Inflammatory macrophage (primary cell): ENCODE results near the gene NRG3.

Experiments used
- DNase-seq, 2 donors: peaks; one replicate each; pipeline ENCODE4 v3.0.0-alpha.2; 2020 to 2022

Gene NRG3

GRCh38 chr10:82396886-82397285 lies 521.9 kb downstream of the NRG3 start:
- no peak for DNase-seq

- no peak for DNase-seq
Measured at GRCh38 chr10:82397854-82398253, 522.9 kb downstream of the NRG3 start.

- no peak for DNase-seq
Measured at GRCh38 chr10:82399850-82400249, 524.9 kb downstream of the NRG3 start.

GRCh38 chr10:82400841-82401240 lies 525.8 kb downstream of the NRG3 start:
- DNase-seq = no peak

GRCh38 chr10:82402906-82403401 lies 528.0 kb downstream of the NRG3 start:
- no peak for DNase-seq

- no peak for DNase-seq
Measured at GRCh38 chr10:82409671-82410070, 534.7 kb downstream of the NRG3 start.

- DNase-seq = no peak
Measured at GRCh38 chr10:82411416-82411815, 536.4 kb downstream of the NRG3 start.

GRCh38 chr10:82420001-82420400 lies 545.0 kb downstream of the NRG3 start:
- no peak for DNase-seq

GRCh38 chr10:82429302-82429701 lies 554.3 kb downstream of the NRG3 start:
- DNase-seq = no peak

- no peak for DNase-seq
Measured at GRCh38 chr10:82438277-82438676, 563.3 kb downstream of the NRG3 start.

GRCh38 chr10:82440775-82441174 lies 565.8 kb downstream of the NRG3 start:
- DNase-seq = no peak

GRCh38 chr10:82452046-82452445 lies 577.1 kb downstream of the NRG3 start:
- no peak for DNase-seq

GRCh38 chr10:82452676-82453075 lies 577.7 kb downstream of the NRG3 start:
- DNase-seq = no peak

GRCh38 chr10:82453678-82454293 lies 578.8 kb downstream of the NRG3 start:
- no peak for DNase-seq

GRCh38 chr10:82462910-82463551 lies 588.0 kb downstream of the NRG3 start:
- no peak for DNase-seq

- DNase-seq = no peak
Measured at GRCh38 chr10:82463614-82464013, 588.6 kb downstream of the NRG3 start.

GRCh38 chr10:82464191-82464818 lies 589.3 kb downstream of the NRG3 start:
- DNase-seq = no peak

- DNase-seq = no peak
Measured at GRCh38 chr10:82464966-82465365, 590.0 kb downstream of the NRG3 start.

- no peak for DNase-seq
Measured at GRCh38 chr10:82468453-82468852, 593.5 kb downstream of the NRG3 start.

- no peak for DNase-seq
Measured at GRCh38 chr10:82472406-82473335, 597.7 kb downstream of the NRG3 start.

GRCh38 chr10:82477776-82478175 lies 602.8 kb downstream of the NRG3 start:
- DNase-seq = no peak

- DNase-seq = no peak
Measured at GRCh38 chr10:82492647-82493046, 617.7 kb downstream of the NRG3 start.

GRCh38 chr10:82496114-82496513 lies 621.1 kb downstream of the NRG3 start:
- no peak for DNase-seq
